ENCODE measurements around the gene NUP107.

DNA sequence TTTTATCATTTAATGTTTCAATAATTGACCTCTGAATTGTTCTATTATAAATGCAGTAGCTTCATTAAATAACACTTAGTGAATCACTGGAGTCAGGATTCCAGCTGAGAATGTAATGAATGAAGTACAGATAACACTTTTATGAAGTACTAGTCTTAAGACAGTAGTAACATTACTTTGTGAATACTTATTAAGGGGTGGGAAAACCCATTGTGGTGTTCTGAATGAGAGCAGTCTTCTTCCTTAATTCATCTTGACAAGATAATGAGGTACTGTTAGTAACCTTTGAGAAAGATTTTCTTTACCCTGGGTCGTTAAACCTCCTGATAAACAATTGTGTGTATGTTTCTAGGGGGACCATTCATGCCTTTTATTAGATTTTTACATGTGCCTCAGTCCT, 12.7 kb downstream of the NUP107 start:
- TF ChIP-seq POLR2A (IDR thresholded peaks at IDR 0.05; ENCODE audit: borderline replicate concordance, extremely low read depth, insufficient read depth, insufficient read length), result no peak
- no peak for TF ChIP-seq EGR1 (IDR thresholded peaks at IDR 0.05; ENCODE audit: low read depth)
- TF ChIP-seq, protein P1, sequence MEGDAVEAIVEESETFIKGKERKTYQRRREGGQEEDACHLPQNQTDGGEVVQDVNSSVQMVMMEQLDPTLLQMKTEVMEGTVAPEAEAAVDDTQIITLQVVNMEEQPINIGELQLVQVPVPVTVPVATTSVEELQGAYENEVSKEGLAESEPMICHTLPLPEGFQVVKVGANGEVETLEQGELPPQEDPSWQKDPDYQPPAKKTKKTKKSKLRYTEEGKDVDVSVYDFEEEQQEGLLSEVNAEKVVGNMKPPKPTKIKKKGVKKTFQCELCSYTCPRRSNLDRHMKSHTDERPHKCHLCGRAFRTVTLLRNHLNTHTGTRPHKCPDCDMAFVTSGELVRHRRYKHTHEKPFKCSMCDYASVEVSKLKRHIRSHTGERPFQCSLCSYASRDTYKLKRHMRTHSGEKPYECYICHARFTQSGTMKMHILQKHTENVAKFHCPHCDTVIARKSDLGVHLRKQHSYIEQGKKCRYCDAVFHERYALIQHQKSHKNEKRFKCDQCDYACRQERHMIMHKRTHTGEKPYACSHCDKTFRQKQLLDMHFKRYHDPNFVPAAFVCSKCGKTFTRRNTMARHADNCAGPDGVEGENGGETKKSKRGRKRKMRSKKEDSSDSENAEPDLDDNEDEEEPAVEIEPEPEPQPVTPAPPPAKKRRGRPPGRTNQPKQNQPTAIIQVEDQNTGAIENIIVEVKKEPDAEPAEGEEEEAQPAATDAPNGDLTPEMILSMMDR (IDR thresholded peaks at IDR 0.05 in 2 of 3, conservative IDR thresholded peaks at IDR 0.05 in 1 of 3; ENCODE audit: borderline replicate concordance in 1 of 3, insufficient read depth in 1 of 3, low read depth in 2 of 3, low read length in 2 of 3), result no peak
- TF ChIP-seq POLR2AphosphoS5 (IDR thresholded peaks at IDR 0.05; ENCODE audit: low read depth, low read length), result no peak
- TF ChIP-seq EZH2phosphoT487 (IDR thresholded peaks at IDR 0.05; ENCODE audit: borderline replicate concordance), result no peak
